SU-DHL-6 (cell line): ENCODE results near the gene ULBP2.
A peak's percentile ranks its signal among the peaks of the same experiment; 100 is the strongest.
"Not testable (repeated sequence)": the region's sequence is repeated elsewhere in the genome, so short reads cannot be mapped to it uniquely, and the experiment has no call there.

Experiments used
- H2AFZ ChIP-seq: fragments of 200-600 bp; sonication (generic); 2 replicates; pipeline ENCODE4 v1.6.1; 2014; ENCODE audit warnings: low read depth, mild to moderate bottlenecking, moderate library complexity, mixed read lengths, antibody characterized with exemption, low read length; ENCODE audit not compliant: severe bottlenecking
- H3F3A ChIP-seq: fragments of 200-600 bp; shearing (Covaris generic); 2 replicates; pipeline ENCODE4 v1.6.0; 2016; ENCODE audit warnings: antibody characterized with exemption, mild to moderate bottlenecking; ENCODE audit not compliant: insufficient read depth
- H3K27ac ChIP-seq: fragments of 200-600 bp; sonication (generic); 2 replicates; pipeline ENCODE4 v1.5.1; 2016; ENCODE audit warnings: low read depth, mild to moderate bottlenecking, low read length, moderate library complexity, mixed read lengths
- H3K27me3 ChIP-seq: fragments of 200-600 bp; sonication (generic), shearing (Covaris generic); 2 replicates; pipeline ENCODE4 v1.6.0; 2014; ENCODE audit warnings: mild to moderate bottlenecking, low read length
- H3K36me3 ChIP-seq: fragments of 200-600 bp; sonication (generic); 2 replicates; pipeline ENCODE4 v1.6.1; 2014; ENCODE audit warnings: mild to moderate bottlenecking, low read length, mixed read lengths
- H3K4me2 ChIP-seq: fragments of 300-600, 200-600 bp; shearing (Covaris generic), sonication (generic); 2 replicates; pipeline ENCODE4 v1.6.0; 2014; ENCODE audit warnings: low read length, low read depth, mild to moderate bottlenecking; ENCODE audit not compliant: poor library complexity, severe bottlenecking
- H3K4me3 ChIP-seq: fragments of 200-600 bp; sonication (generic); 2 replicates; pipeline ENCODE4 v1.5.1; 2014; ENCODE audit warnings: antibody characterized with exemption, low read length, mild to moderate bottlenecking, mixed read lengths; ENCODE audit not compliant: insufficient read depth, poor library complexity, severe bottlenecking
- H3K79me2 ChIP-seq: fragments of 200-600 bp; sonication (generic); 2 replicates; pipeline ENCODE4 v1.6.1; 2014; ENCODE audit warnings: mild to moderate bottlenecking, low read length, moderate library complexity; ENCODE audit not compliant: insufficient read depth
- H3K9ac ChIP-seq: fragments of 200-600 bp; sonication (generic); 2 replicates; pipeline ENCODE4 v1.7.0; 2014; ENCODE audit warnings: mild to moderate bottlenecking, low read length
- H3K9me2 ChIP-seq: fragments of 200-600 bp; sonication (generic); replicated peaks from 2 replicates; pipeline ENCODE4 v1.6.1; 2014; ENCODE audit warnings: low read length; ENCODE audit not compliant: insufficient read depth
- H3K9me3 ChIP-seq: fragments of 200-600 bp; sonication (generic); 2 replicates; pipeline ENCODE4 v1.6.1; 2014; ENCODE audit warnings: low read length, mixed read lengths; ENCODE audit not compliant: insufficient read depth
- H4K20me1 ChIP-seq: fragments of 200-600 bp; sonication (generic); 2 replicates; pipeline ENCODE4 v1.6.1; 2014; ENCODE audit warnings: low read depth, mild to moderate bottlenecking, antibody characterized with exemption, low read length, moderate library complexity, mixed read lengths
- EZH2phosphoT487 ChIP-seq: fragments of 200-600 bp; sonication (generic), shearing (Covaris generic); conservative IDR thresholded peaks from 2 replicates; pipeline ENCODE4 v1.6.1; 2018; ENCODE audit warnings: mild to moderate bottlenecking, antibody characterized with exemption, low read length, moderate library complexity, mixed read lengths
- TF ChIP-seq, protein P1 (sequence below): fragments of 200-600 bp; sonication (generic); IDR thresholded peaks from one replicate; pipeline ENCODE4 v1.5.1; 2017; ENCODE audit warnings: antibody characterized with exemption, mild to moderate bottlenecking, low read length, moderate library complexity; ENCODE audit not compliant: insufficient read depth, poor library complexity, severe bottlenecking

Gene ULBP2

DNA sequence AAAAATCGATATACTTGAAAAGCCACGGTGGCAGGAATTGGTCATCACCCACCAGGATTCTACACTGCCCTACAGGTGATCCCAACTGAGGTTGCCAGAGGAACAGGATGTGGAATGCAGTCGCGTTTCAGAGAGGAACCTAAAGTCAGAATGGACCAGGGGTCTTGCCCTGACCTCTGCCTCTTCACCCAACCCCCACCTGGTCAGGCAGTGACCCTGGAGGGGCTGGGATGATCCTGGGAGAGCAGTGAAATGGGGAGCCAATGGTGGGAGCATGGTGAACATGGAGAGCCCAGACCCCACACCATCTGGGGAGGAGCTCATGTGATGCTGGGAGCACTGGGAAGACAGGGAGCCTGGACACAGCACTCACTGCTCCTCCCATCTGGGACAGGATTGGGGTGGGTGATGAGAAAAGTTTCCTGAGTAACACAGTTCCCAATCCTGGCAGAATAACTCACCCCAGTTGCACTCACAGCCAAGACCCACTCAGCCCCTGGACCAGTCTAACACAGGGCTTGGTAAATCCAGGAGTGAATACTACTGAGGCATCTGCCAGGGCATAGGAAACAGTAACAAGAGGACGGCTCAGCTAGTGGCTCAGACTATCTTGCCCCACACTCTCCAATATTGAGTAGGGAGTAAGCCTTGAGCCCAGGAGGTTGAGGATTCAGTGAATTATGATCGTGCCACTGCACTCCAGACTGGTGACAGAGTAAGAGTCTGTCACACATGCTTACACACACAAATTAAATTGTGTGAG is 1.7 kb upstream of the ULBP2 start:
- Histone ChIP-seq H3K79me2 (no peaks in the 10 kb centered on the region), H3K36me3 (no peaks in the 10 kb centered on the region)

DNA sequence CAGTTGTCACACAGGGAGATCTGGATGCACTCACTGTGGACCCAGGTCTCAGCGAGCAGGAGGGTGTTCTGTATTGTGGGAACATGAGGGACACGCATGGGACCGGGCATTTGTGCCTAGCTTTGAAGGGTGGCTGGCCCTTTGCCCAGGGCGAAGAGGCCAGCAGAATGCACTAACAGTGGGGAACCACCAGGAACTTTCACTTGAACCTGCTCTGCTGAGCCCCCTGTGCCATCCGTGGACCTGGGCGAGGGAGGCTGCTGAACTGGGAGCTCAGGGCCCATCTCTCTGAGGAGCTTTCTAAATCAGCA is 1.2 kb upstream of the ULBP2 start:
- no peak for TF ChIP-seq EZH2phosphoT487
- TF ChIP-seq, protein P1, sequence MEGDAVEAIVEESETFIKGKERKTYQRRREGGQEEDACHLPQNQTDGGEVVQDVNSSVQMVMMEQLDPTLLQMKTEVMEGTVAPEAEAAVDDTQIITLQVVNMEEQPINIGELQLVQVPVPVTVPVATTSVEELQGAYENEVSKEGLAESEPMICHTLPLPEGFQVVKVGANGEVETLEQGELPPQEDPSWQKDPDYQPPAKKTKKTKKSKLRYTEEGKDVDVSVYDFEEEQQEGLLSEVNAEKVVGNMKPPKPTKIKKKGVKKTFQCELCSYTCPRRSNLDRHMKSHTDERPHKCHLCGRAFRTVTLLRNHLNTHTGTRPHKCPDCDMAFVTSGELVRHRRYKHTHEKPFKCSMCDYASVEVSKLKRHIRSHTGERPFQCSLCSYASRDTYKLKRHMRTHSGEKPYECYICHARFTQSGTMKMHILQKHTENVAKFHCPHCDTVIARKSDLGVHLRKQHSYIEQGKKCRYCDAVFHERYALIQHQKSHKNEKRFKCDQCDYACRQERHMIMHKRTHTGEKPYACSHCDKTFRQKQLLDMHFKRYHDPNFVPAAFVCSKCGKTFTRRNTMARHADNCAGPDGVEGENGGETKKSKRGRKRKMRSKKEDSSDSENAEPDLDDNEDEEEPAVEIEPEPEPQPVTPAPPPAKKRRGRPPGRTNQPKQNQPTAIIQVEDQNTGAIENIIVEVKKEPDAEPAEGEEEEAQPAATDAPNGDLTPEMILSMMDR = no peak
- no peak overlapping the region for H3K4me2 ChIP-seq
- H3F3A ChIP-seq = no peaks in the 10 kb centered on the region; the same call in 1 of the 2 replicates
- no peaks in the 10 kb centered on the region for H3K36me3 ChIP-seq
- no peaks in the 10 kb centered on the region for H4K20me1 ChIP-seq
- H3K4me3 ChIP-seq = no peak overlapping the region
- no peaks in the 10 kb centered on the region for H3K9me2 ChIP-seq
- no peaks in the 10 kb centered on the region for H3K79me2 ChIP-seq
- no peaks in the 10 kb centered on the region for H3K27me3 ChIP-seq
- H3K27ac ChIP-seq = no peak overlapping the region
- H3K9ac ChIP-seq = no peak overlapping the region
- H2AFZ ChIP-seq = no peak overlapping the region
- H3K9me3 ChIP-seq = no peaks in the 10 kb centered on the region

More for the DNA sequence above, 1.7 kb upstream of the ULBP2 start:
- H3K4me3 ChIP-seq = no peak overlapping the region
- H3K9me2 ChIP-seq = no peaks in the 10 kb centered on the region
- H2AFZ ChIP-seq = no peak overlapping the region
- no peak overlapping the region for H3K4me2 ChIP-seq
- H3F3A ChIP-seq = no peaks in the 10 kb centered on the region; the same call in 1 of the 2 replicates
- no peak overlapping the region for H3K9ac ChIP-seq
- H3K9me3 ChIP-seq = no peaks in the 10 kb centered on the region
- H3K27ac ChIP-seq = no peak overlapping the region
- TF ChIP-seq, protein P1 = no peak
- TF ChIP-seq EZH2phosphoT487 = no peak
- no peaks in the 10 kb centered on the region for H3K27me3 ChIP-seq
- H4K20me1 ChIP-seq = no peaks in the 10 kb centered on the region

DNA sequence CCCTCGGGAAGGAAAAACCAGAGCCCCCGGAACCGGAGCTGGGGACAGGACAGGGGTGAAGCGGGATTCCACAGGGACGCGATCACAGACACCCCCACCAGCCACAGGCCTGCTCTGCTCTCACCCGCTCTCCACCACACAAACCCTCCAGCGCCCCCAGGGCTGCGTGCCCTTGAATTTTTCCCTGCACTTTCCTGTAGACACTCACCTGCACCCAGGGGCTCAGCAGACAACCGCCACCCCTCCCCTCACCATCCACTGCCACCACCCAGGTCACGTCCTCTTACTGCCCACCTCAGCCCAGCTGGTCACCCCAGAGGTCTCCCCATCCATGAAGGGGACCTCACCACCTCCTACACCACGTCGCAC is 631 bp downstream of the ULBP2 start:
- Histone ChIP-seq H3K4me3 (peak overlapping the region; percentile 68), H3K9me2 (no peaks in the 10 kb centered on the region), H2AFZ (peak overlapping the region; percentile 93), H3K9ac (peak overlapping the region; percentile 62), H3K79me2 (no peaks in the 10 kb centered on the region), H3K9me3 (no peaks in the 10 kb centered on the region), H4K20me1 (no peaks in the 10 kb centered on the region), H3K4me2 (peak overlapping the region; percentile 81), H3F3A (no peaks in the 10 kb centered on the region; the same call in 1 of the 2 replicates), H3K27me3 (no peaks in the 10 kb centered on the region), H3K36me3 (no peaks in the 10 kb centered on the region), H3K27ac (no peak overlapping the region)
- no peak for TF ChIP-seq EZH2phosphoT487
- TF ChIP-seq, protein P1 = no peak

DNA sequence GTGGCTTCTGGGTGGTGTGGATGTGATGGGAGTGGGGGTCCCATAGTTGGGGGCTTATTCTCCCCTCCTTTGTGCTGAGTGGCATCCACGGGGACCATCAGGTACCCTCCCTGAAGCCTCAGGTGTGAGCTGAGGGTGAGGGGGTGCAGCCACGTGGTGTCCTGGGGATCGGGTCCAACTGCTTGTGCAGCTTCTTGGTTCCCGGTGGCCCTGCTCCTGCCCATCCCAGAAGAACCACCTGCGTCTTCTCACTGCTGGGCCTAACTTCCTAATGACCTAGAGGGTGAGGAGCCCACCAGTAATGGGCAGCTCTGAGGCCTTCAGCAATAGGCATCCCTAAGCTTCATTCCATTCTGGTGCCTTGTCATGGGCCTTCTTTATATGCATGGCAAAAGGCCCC is 1.5 kb downstream of the ULBP2 start:
- H3K4me2 ChIP-seq, H4K20me1 ChIP-seq, H3K4me3 ChIP-seq, H2AFZ ChIP-seq, H3K27ac ChIP-seq, H3K79me2 ChIP-seq, H3F3A ChIP-seq, H3K36me3 ChIP-seq, H3K9me2 ChIP-seq, H3K27me3 ChIP-seq, H3K9me3 ChIP-seq, H3K9ac ChIP-seq: not testable (repeated sequence)

DNA sequence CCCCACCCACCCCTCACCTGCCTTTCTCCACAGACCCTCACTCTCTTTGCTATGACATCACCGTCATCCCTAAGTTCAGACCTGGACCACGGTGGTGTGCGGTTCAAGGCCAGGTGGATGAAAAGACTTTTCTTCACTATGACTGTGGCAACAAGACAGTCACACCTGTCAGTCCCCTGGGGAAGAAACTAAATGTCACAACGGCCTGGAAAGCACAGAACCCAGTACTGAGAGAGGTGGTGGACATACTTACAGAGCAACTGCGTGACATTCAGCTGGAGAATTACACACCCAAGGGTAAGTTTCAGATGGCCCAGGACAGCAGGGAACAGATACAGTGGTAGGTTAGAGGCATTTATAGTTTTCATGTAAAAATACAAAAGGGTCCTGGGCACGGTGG is 3.5 kb downstream of the ULBP2 start:
- H3K9me3 ChIP-seq, H3K9ac ChIP-seq, H3K36me3 ChIP-seq, H3K4me2 ChIP-seq, H3K27ac ChIP-seq, H3K79me2 ChIP-seq, H3K4me3 ChIP-seq, H3K9me2 ChIP-seq, H3K27me3 ChIP-seq, H4K20me1 ChIP-seq, H2AFZ ChIP-seq, H3F3A ChIP-seq: not testable (repeated sequence)

DNA sequence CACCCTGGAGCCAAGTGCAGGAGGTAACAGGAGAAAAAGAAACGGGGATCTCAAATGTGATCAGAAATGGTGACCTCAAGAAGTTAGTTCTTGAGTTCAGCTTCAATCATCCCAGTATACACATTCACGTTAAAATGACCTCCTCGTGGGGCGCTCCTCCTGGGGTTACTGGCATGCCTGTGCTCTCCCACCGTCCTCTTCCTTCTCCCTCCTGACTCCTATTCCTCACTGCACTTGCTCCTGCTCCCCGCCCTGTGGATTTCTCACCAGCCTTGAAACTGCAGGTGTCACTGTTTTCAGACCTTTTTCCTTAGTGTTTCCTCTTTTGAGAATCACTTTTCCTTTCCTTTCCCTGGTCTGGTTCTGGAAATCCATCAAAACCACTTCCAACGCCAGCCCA is 4.8 kb downstream of the ULBP2 start:
- H3K79me2 ChIP-seq, H3F3A ChIP-seq, H3K4me2 ChIP-seq, H3K27me3 ChIP-seq, H3K9me3 ChIP-seq, H3K4me3 ChIP-seq, H2AFZ ChIP-seq, H4K20me1 ChIP-seq, H3K9me2 ChIP-seq, H3K36me3 ChIP-seq, H3K27ac ChIP-seq, H3K9ac ChIP-seq: not testable (repeated sequence)
